Uterus (tissue), 4 donors: ENCODE data around the gene RAB35. TPM values are rescaled to one million over a fixed set of nuclear protein-coding genes. Genes with fewer than 3 reads are reported as not detected.

ENCODE experiments used
- DNase-seq, 2 donors: peaks; one replicate each; pipeline ENCODE4 v3.0.0-alpha.2; 2019 to 2020
- H3K27ac ChIP-seq, 2 donors: fragments of 200-600 bp; sonication (generic); 1 replicate in 1 of 2; 2 replicates in 1 of 2; pipeline ENCODE4 v1.5.1; 2016 to 2018
- H3K27me3 ChIP-seq, 2 donors: fragments of 200-600 bp; sonication (generic); one replicate each; pipeline ENCODE4 v1.5.1; 2018 to 2019; ENCODE audit warnings: control low read depth in 1 of 2
- H3K36me3 ChIP-seq, 2 donors: fragments of 200-600 bp; sonication (generic); one replicate each; pipeline ENCODE4 v1.5.1; 2019; ENCODE audit warnings: control low read depth in 1 of 2
- H3K4me1 ChIP-seq, 2 donors: fragments of 200-600 bp; sonication (generic); one replicate each; pipeline ENCODE4 v1.5.1; 2018 to 2019; ENCODE audit warnings: control low read depth in 1 of 2
- H3K4me3 ChIP-seq, 2 donors: fragments of 200-600 bp; sonication (generic); 1 replicate in 1 of 2; 2 replicates in 1 of 2; pipeline ENCODE4 v1.5.1; 2018 to 2019; ENCODE audit warnings: mild to moderate bottlenecking in 1 of 2
- H3K9me3 ChIP-seq, 2 donors: fragments of 200-600 bp; sonication (generic); one replicate each; pipeline ENCODE4 v1.5.1; 2019; ENCODE audit warnings: control low read depth in 1 of 2
- CTCF ChIP-seq, 4 experiments: fragments of 200-600 bp in 2 of 4; fragments of 450-650 bp in 2 of 4; sonication (generic) in 2 of 4; IDR thresholded peaks; one replicate each; pipeline ENCODE4 v1.5.1; 2016 to 2019; ENCODE audit warnings: antibody characterized with exemption in 4 of 4, mild to moderate bottlenecking in 2 of 4, moderate library complexity in 1 of 4
- POLR2A ChIP-seq, 2 donors: fragments of 450-650 bp; IDR thresholded peaks; one replicate each; pipeline ENCODE4 v1.6.1; 2016; ENCODE audit warnings: antibody characterized with exemption in 2 of 2, mild to moderate bottlenecking in 1 of 2, moderate library complexity in 1 of 2
- intact Hi-C: fragments of 100-400 bp; cut with DNase I; formaldehyde crosslinking; loops from one replicate; pipeline ENCODE4 v1.15.1; 2023; ENCODE audit warnings: low total_unique reads
- total RNA-seq, 4 donors: library from RNA; depleted of rRNA in 3 of 4; stranded (reverse); fragments of >200 nt in 3 of 4; gene quantifications; one replicate each; pipeline versions ENCODE4 v1.1.0 to v1.2.4, GENCODE V29; 2014 to 2023
- donor health status: DM: yes; HTN: yes; CAD: no.

Gene RAB35
- total RNA-seq, 4 donors from 2014 or later: 13.1 to 43.9 (median 22.4) TPM

- no peak overlapping the region for H3K4me3 ChIP-seq
- TF ChIP-seq CTCF (IDR thresholded peaks at IDR 0.05) (no peak), POLR2A (IDR thresholded peaks at IDR 0.05) (no peak)
These were observed 50.2 kb downstream of the RAB35 start for GRCh38 chr12:120066341-120066740.

GRCh38 chr12:120065472-120065871 lies 51.1 kb downstream of the RAB35 start:
- Histone ChIP-seq H3K36me3 (no peaks in the 10 kb centered on the region), H3K9me3 (no peaks in the 10 kb centered on the region), H3K4me1 (no peaks in the 10 kb centered on the region), H3K27ac (no peak overlapping the region), H3K27me3 (no peaks in the 10 kb centered on the region), H3K4me3 (no peak overlapping the region)
- no peak for DNase-seq
- intact Hi-C loops: no loop called here
- TF ChIP-seq CTCF (IDR thresholded peaks at IDR 0.05) (no peak), POLR2A (IDR thresholded peaks at IDR 0.05) (no peak)

More at GRCh38 chr12:120066341-120066740, 50.2 kb downstream of the RAB35 start:
- intact Hi-C loops: no loop called here
- no peaks in the 10 kb centered on the region for H3K27me3 ChIP-seq
- no peak overlapping the region for H3K27ac ChIP-seq
- no peaks in the 10 kb centered on the region for H3K9me3 ChIP-seq
- no peaks in the 10 kb centered on the region for H3K36me3 ChIP-seq
- DNase-seq: no peak
- H3K4me1 ChIP-seq: no peaks in the 10 kb centered on the region

GRCh38 chr12:120064054-120064940 lies 52.3 kb downstream of the RAB35 start:
- TF ChIP-seq CTCF (IDR thresholded peaks at IDR 0.05) (no peak), POLR2A (IDR thresholded peaks at IDR 0.05) (no peak)
- no peaks in the 10 kb centered on the region for H3K36me3 ChIP-seq
- DNase-seq: no peak
- H3K4me3 ChIP-seq: no peak overlapping the region
- intact Hi-C loops: no loop called here
- H3K9me3 ChIP-seq: no peaks in the 10 kb centered on the region
- H3K27ac ChIP-seq: no peak overlapping the region
- no peaks in the 10 kb centered on the region for H3K27me3 ChIP-seq
- no peaks in the 10 kb centered on the region for H3K4me1 ChIP-seq

GRCh38 chr12:120062976-120063579 lies 53.5 kb downstream of the RAB35 start:
- TF ChIP-seq CTCF (IDR thresholded peaks at IDR 0.05): no peak
- no peak for TF ChIP-seq POLR2A (IDR thresholded peaks at IDR 0.05)
- Histone ChIP-seq H3K4me1 (no peaks in the 10 kb centered on the region), H3K36me3 (no peaks in the 10 kb centered on the region), H3K9me3 (no peaks in the 10 kb centered on the region), H3K27me3 (no peaks in the 10 kb centered on the region), H3K27ac (no peak overlapping the region), H3K4me3 (no peak overlapping the region)
- DNase-seq: no peak
- intact Hi-C loops: no loop called here

GRCh38 chr12:120061575-120062214 lies 54.9 kb downstream of the RAB35 start:
- DNase-seq: no peak
- Histone ChIP-seq H3K4me1 (no peaks in the 10 kb centered on the region), H3K27me3 (no peaks in the 10 kb centered on the region), H3K27ac (no peak overlapping the region), H3K36me3 (no peaks in the 10 kb centered on the region), H3K9me3 (no peaks in the 10 kb centered on the region), H3K4me3 (no peak overlapping the region)
- intact Hi-C loops: no loop called here
- no peak for TF ChIP-seq CTCF (IDR thresholded peaks at IDR 0.05)
- no peak for TF ChIP-seq POLR2A (IDR thresholded peaks at IDR 0.05)
